Smooth muscle cell (in vitro differentiated cells): ENCODE measurements around the gene COPE. TPM values are rescaled to one million over a fixed set of nuclear protein-coding genes. Genes with fewer than 3 reads are reported as not detected.

Experiments used
- DNase-seq: peaks from one replicate; lab custom pipeline; 2025; ENCODE audit not compliant: unreplicated experiment; lab: John Stamatoyannopoulos, UW
- H2AFZ ChIP-seq: fragments of 200-600 bp; sonication (generic); 2 replicates; pipeline ENCODE4 v1.6.0; 2016; ENCODE audit warnings: antibody characterized with exemption, low read depth, mild to moderate bottlenecking
- H3F3A ChIP-seq: fragments of 200-600 bp; sonication (generic); 2 replicates; pipeline ENCODE4 v1.6.0; 2017; ENCODE audit warnings: antibody characterized with exemption, low read depth
- H3K27ac ChIP-seq: fragments of 200-600 bp; sonication (generic); 2 replicates; pipeline ENCODE4 v1.5.1; 2016; ENCODE audit warnings: low read depth, mild to moderate bottlenecking
- H3K27me3 ChIP-seq: fragments of 200-600 bp; sonication (generic); 2 replicates; pipeline ENCODE4 v1.6.1; 2016; ENCODE audit warnings: low read depth, mild to moderate bottlenecking
- H3K36me3 ChIP-seq: fragments of 200-600 bp; sonication (generic); 2 replicates; pipeline ENCODE4 v1.5.1; 2016; ENCODE audit warnings: low read depth
- H3K4me1 ChIP-seq: fragments of 200-600 bp; sonication (generic); 2 replicates; pipeline ENCODE4 v1.5.1; 2016; ENCODE audit warnings: low read depth
- H3K4me2 ChIP-seq: fragments of 200-600 bp; sonication (generic); 2 replicates; pipeline ENCODE4 v1.6.0; 2016; ENCODE audit warnings: mild to moderate bottlenecking
- H3K4me3 ChIP-seq: fragments of 200-600 bp; sonication (generic); 2 replicates; pipeline ENCODE4 v1.5.1; 2016; ENCODE audit warnings: mild to moderate bottlenecking
- H3K79me2 ChIP-seq: fragments of 200-600 bp; sonication (generic); 2 replicates; pipeline ENCODE4 v1.6.0; 2016; ENCODE audit warnings: low read depth, mild to moderate bottlenecking
- H3K9ac ChIP-seq: fragments of 200-600 bp; sonication (generic); 2 replicates; pipeline ENCODE4 v1.6.0; 2016; ENCODE audit warnings: low read depth
- H3K9me3 ChIP-seq: fragments of 200-600 bp; sonication (generic); replicated peaks from 2 replicates; pipeline ENCODE4 v1.5.1; 2016; ENCODE audit warnings: low read depth
- H4K20me1 ChIP-seq: fragments of 200-600 bp; sonication (generic); 2 replicates; pipeline ENCODE4 v1.6.0; 2016; ENCODE audit warnings: low read depth
- CTCF ChIP-seq: fragments of 200-600 bp; sonication (generic); IDR thresholded peaks from 2 replicates; pipeline ENCODE4 v1.5.1; 2017; ENCODE audit warnings: borderline replicate concordance, mild to moderate bottlenecking, antibody characterized with exemption; ENCODE audit not compliant: insufficient read depth, poor library complexity, severe bottlenecking
- WGBS: methylation state at CpG from one replicate; pipeline ENCODE4 v1.1.7; 2016; ENCODE audit warnings: low lambda C conversion rate; 5-methylcytosine and 5-hydroxymethylcytosine counted together
- polyA plus RNA-seq: library from polyadenylated mRNA; unstranded; fragments of >200 nt; fragmentation: Nextera tagmentation; extraction: Ambion mirVana; gene quantifications from 2 replicates; pipeline ENCODE4 v1.2.1, GENCODE V29; 2016
- total RNA-seq: library from RNA; depleted of rRNA; stranded (reverse); fragments of >200 nt; gene quantifications from 2 replicates; pipeline ENCODE4 v1.2.3, GENCODE V29; 2014

Gene COPE
- total and polyA plus RNA-seq, 2 experiments from 2014 or later = 236 to 497 TPM

- Histone ChIP-seq H3K4me1 (peaks cover 9% of the 10 kb centered on the region), H4K20me1 (peaks cover 16% of the 10 kb centered on the region), H3K79me2 (no peaks in the 10 kb centered on the region), H3K27me3 (no peaks in the 10 kb centered on the region), H3K27ac (no peak overlapping the region), H3K4me2 (no peak overlapping the region), H3F3A (no peaks in the 10 kb centered on the region), H2AFZ (no peak overlapping the region), H3K9ac (no peak overlapping the region), H3K36me3 (no peaks in the 10 kb centered on the region), H3K9me3 (no peaks in the 10 kb centered on the region), H3K4me3 (no peak overlapping the region)
- no peak for DNase-seq
- TF ChIP-seq CTCF = no peak
- 92% methylated on average over 25 of the region's 25 CpGs for WGBS
Observed at GRCh38 chr19:18897094-18898029, 21.8 kb downstream of the COPE start.

DNA sequence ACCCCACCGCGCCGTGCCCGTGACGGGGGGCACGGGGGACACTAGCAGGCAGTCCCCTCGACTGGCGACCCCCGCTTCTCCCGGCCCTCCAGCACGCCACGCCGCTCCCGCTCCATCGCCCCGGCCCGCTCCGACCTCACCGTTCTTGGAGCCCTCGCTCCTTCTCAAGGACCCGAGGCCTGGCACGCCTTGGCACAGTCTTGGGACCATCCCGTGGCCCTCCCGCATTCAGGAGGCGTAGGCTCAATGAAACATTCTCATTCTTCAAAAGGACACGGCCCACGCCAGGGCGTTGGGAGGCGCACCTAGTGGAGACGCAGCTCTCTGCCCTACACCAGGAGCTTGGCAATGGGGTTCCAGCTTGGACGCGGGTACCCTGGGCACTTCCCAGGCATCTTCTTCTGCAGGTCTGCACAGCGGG is 22.8 kb downstream of the COPE start:
- Histone ChIP-seq H4K20me1 (peaks cover 16% of the 10 kb centered on the region), H2AFZ (no peak overlapping the region), H3K4me2 (peak overlapping the region; percentile 82), H3K4me3 (peak overlapping the region; percentile 34), H3K4me1 (peaks cover 9% of the 10 kb centered on the region), H3K9me3 (no peaks in the 10 kb centered on the region), H3K9ac (no peak overlapping the region), H3K79me2 (no peaks in the 10 kb centered on the region), H3K27me3 (no peaks in the 10 kb centered on the region), H3K27ac (no peak overlapping the region), H3F3A (no peaks in the 10 kb centered on the region), H3K36me3 (no peaks in the 10 kb centered on the region)
- no peak for TF ChIP-seq CTCF
- no peak for DNase-seq
- 52% methylated on average over 15 of the region's 33 CpGs for WGBS

GRCh38 chr19:18895824-18896341 is 23.3 kb downstream of the COPE start, which contains the start of gene CERS1:
CERS1 (minus strand) TSS chr19:18896158; CDS start chr19:18896072, 86 bp downstream.
- no peak within 1 kb of the TSS for H2AFZ ChIP-seq
- WGBS = 2% methylated on average over 24 of the region's 89 CpGs
- no peak within 1 kb of the TSS for H3K9ac ChIP-seq

More at GRCh38 chr19:18895824-18896341, 23.3 kb downstream of the COPE start, which contains the start of gene CERS1:
- Histone ChIP-seq H3K4me3 (peak within 1 kb of the TSS; percentile 59), H3K27ac (no peak within 1 kb of the TSS), H3K27me3 (no peaks in the 10 kb centered on the region), H3F3A (no peaks in the 10 kb centered on the region), H3K4me1 (peaks cover 9% of the 10 kb centered on the region), H3K36me3 (no peaks in the 10 kb centered on the region), H3K9me3 (no peaks in the 10 kb centered on the region), H3K4me2 (peak within 1 kb of the TSS; percentile 96), H4K20me1 (peaks cover 11% of the 10 kb centered on the region), H3K79me2 (no peaks in the 10 kb centered on the region)
- no peak for TF ChIP-seq CTCF
- no peak for DNase-seq
